Uterus (tissue), 4 donors: ENCODE measurements around the gene PMPCA. TPM values are rescaled to one million over a fixed set of nuclear protein-coding genes. Genes with fewer than 3 reads are reported as not detected.

Experiments used
- DNase-seq, 2 donors: peaks; one replicate each; pipeline ENCODE4 v3.0.0-alpha.2; 2019 to 2020
- H3K27ac ChIP-seq, 2 donors: fragments of 200-600 bp; sonication (generic); 1 replicate in 1 of 2; 2 replicates in 1 of 2; pipeline ENCODE4 v1.5.1; 2016 to 2018
- H3K27me3 ChIP-seq, 2 donors: fragments of 200-600 bp; sonication (generic); one replicate each; pipeline ENCODE4 v1.5.1; 2018 to 2019; ENCODE audit warnings: control low read depth in 1 of 2
- H3K36me3 ChIP-seq, 2 donors: fragments of 200-600 bp; sonication (generic); one replicate each; pipeline ENCODE4 v1.5.1; 2019; ENCODE audit warnings: control low read depth in 1 of 2
- H3K4me1 ChIP-seq, 2 donors: fragments of 200-600 bp; sonication (generic); one replicate each; pipeline ENCODE4 v1.5.1; 2018 to 2019; ENCODE audit warnings: control low read depth in 1 of 2
- H3K4me3 ChIP-seq, 2 donors: fragments of 200-600 bp; sonication (generic); 1 replicate in 1 of 2; 2 replicates in 1 of 2; pipeline ENCODE4 v1.5.1; 2018 to 2019; ENCODE audit warnings: mild to moderate bottlenecking in 1 of 2
- H3K9me3 ChIP-seq, 2 donors: fragments of 200-600 bp; sonication (generic); one replicate each; pipeline ENCODE4 v1.5.1; 2019; ENCODE audit warnings: control low read depth in 1 of 2
- POLR2A ChIP-seq, 2 donors: fragments of 450-650 bp; IDR thresholded peaks; one replicate each; pipeline ENCODE4 v1.6.1; 2016; ENCODE audit warnings: antibody characterized with exemption in 2 of 2, mild to moderate bottlenecking in 1 of 2, moderate library complexity in 1 of 2
- intact Hi-C: fragments of 100-400 bp; cut with DNase I; formaldehyde crosslinking; loops from one replicate; pipeline ENCODE4 v1.15.1; 2023; ENCODE audit warnings: low total_unique reads
- total RNA-seq, 4 donors: library from RNA; depleted of rRNA in 3 of 4; stranded (reverse); fragments of >200 nt in 3 of 4; gene quantifications; one replicate each; pipeline versions ENCODE4 v1.1.0 to v1.2.4, GENCODE V29; 2014 to 2023
- TF ChIP-seq, protein P1 (sequence below), 4 experiments: fragments of 200-600 bp in 2 of 4; fragments of 450-650 bp in 2 of 4; sonication (generic) in 2 of 4; IDR thresholded peaks; one replicate each; pipeline ENCODE4 v1.5.1; 2016 to 2019; ENCODE audit warnings: antibody characterized with exemption in 4 of 4, mild to moderate bottlenecking in 2 of 4, moderate library complexity in 1 of 4
- donor health status: DM: yes; HTN: yes; CAD: no.

Gene PMPCA
- total RNA-seq, 4 donors from 2014 or later, result 0.77 to 39.0 (median 29.5) TPM

DNA sequence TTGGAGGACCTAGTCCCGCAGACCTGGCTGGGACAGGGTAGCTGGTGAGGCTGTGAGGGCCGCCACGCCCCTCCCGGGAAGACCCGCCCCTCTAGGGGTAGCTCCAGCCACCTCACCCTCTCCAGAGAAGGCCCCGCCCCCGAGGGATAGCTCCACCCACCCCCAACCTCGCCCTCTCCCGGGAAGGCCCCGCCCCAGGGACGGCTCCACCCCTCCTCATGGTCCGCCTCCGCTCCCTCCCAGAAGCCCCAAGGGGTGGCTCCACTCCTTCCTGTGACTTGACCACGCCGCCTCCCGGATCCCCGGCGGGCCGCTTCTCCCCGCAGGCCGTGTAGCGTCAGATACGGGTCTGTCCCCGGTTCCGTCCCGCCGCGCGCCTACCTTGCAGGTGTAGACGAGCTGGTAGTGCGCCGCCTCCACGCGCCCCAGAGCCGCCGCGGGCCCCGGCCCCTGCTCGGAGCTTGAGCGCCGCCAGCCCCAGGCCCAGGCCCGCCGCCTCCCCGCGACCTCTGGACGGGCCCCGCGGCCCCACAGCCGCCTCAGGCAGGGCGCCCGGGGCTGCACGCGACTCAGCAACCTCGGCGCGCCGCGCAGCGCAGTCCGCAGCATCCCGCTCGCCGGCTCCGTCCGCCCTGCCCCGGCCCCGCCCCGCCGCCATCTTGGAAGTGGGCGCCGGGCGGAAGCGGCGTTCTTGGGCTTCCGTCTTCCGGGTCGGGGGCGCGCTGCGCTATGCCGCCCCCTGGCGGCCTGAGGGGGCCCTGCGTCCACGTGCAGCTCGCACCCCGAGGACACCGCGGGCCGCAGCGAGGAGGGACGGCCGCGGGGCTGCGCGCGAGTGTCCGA is 47.1 kb upstream of the PMPCA start, which contains the start of gene DNLZ:
DNLZ (minus strand) TSS at position 639 of the 843 bp plus-strand sequence; CDS start at position 609, 30 bp downstream.
- no peaks in the 10 kb centered on the region for H3K36me3 ChIP-seq
- TF ChIP-seq POLR2A (IDR thresholded peaks at IDR 0.05), result peak in 1 of 2 donors; percentile 81
- TF ChIP-seq, protein P1, sequence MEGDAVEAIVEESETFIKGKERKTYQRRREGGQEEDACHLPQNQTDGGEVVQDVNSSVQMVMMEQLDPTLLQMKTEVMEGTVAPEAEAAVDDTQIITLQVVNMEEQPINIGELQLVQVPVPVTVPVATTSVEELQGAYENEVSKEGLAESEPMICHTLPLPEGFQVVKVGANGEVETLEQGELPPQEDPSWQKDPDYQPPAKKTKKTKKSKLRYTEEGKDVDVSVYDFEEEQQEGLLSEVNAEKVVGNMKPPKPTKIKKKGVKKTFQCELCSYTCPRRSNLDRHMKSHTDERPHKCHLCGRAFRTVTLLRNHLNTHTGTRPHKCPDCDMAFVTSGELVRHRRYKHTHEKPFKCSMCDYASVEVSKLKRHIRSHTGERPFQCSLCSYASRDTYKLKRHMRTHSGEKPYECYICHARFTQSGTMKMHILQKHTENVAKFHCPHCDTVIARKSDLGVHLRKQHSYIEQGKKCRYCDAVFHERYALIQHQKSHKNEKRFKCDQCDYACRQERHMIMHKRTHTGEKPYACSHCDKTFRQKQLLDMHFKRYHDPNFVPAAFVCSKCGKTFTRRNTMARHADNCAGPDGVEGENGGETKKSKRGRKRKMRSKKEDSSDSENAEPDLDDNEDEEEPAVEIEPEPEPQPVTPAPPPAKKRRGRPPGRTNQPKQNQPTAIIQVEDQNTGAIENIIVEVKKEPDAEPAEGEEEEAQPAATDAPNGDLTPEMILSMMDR (IDR thresholded peaks at IDR 0.05), result peak; percentile 89 to 99 (median 99)
- H3K27me3 ChIP-seq, result no peaks in the 10 kb centered on the region
- H3K27ac ChIP-seq, result peak within 1 kb of the TSS; percentile 85 to 94
- peak within 1 kb of the TSS; percentile 76 to 95 for H3K4me3 ChIP-seq
- H3K9me3 ChIP-seq, result no peaks in the 10 kb centered on the region
- intact Hi-C loops, result no loop called here
- peak; percentile 98 for DNase-seq
- no peaks in the 10 kb centered on the region for H3K4me1 ChIP-seq

GRCh38 chr9:136363949-136364748 is 46.3 kb upstream of the PMPCA start:
- H3K27me3 ChIP-seq, result no peaks in the 10 kb centered on the region
- H3K36me3 ChIP-seq, result no peaks in the 10 kb centered on the region
- H3K9me3 ChIP-seq, result no peaks in the 10 kb centered on the region
- H3K27ac ChIP-seq, result no peak overlapping the region
- TF ChIP-seq, protein P1 (IDR thresholded peaks at IDR 0.05), result no peak
- no peak for TF ChIP-seq POLR2A (IDR thresholded peaks at IDR 0.05)
- H3K4me3 ChIP-seq, result peak overlapping the region in 1 of 2 donors; percentile 95
- intact Hi-C loops, result no loop called here
- DNase-seq, result no peak
- no peaks in the 10 kb centered on the region for H3K4me1 ChIP-seq

DNA sequence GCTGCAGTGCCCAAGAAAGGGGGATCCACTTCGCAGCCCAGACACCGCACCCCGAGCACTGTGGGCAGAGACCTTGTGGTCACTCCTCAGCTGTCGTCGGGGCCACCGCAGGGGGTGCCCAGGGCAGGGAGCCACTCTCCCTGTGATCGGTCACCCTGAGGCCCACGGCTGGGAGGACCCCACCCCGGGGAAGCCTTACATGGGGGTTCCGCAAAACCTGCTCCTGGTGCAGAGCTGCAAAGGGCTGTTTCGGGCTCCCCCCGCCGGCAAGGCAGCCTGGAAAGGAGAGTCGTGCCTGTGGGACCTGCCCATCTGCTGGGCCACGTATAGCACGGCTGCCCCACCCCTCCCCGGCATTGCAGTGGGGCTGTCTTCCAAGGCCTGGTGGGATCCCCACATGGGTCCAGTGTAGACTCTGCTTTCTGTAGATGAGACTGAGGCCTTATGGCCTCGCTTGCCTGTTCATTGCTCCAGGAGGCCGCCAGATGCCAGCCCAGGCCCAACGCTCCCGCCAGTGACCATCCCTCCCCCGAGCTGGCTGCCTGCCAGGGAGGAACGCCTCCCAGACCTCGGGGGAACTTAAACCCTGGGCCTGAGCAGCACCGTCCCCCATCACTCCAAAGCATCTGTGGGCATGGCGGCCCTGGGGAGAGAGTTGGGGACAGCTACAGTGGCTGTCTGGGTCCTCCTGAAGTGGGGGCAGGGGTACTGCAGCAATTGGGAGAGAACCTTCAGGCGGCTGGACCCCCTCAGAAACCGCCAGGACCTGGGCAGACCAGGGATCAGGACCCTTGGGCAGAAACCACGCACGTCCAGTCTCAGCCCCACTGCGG is 45.3 kb upstream of the PMPCA start:
- intact Hi-C loops, result no loop called here
- no peak overlapping the region for H3K27ac ChIP-seq
- no peak for DNase-seq
- no peaks in the 10 kb centered on the region for H3K4me1 ChIP-seq
- no peak overlapping the region for H3K4me3 ChIP-seq
- no peaks in the 10 kb centered on the region for H3K36me3 ChIP-seq
- TF ChIP-seq, protein P1 (IDR thresholded peaks at IDR 0.05), result no peak
- TF ChIP-seq POLR2A (IDR thresholded peaks at IDR 0.05), result no peak
- H3K27me3 ChIP-seq, result no peaks in the 10 kb centered on the region
- H3K9me3 ChIP-seq, result no peaks in the 10 kb centered on the region

- DNase-seq, result no peak
- no peaks in the 10 kb centered on the region for H3K36me3 ChIP-seq
- no peaks in the 10 kb centered on the region for H3K9me3 ChIP-seq
- H3K27me3 ChIP-seq, result no peaks in the 10 kb centered on the region
- no peaks in the 10 kb centered on the region for H3K4me1 ChIP-seq
- no peak overlapping the region for H3K4me3 ChIP-seq
- intact Hi-C loops, result no loop called here
- H3K27ac ChIP-seq, result no peak overlapping the region
- TF ChIP-seq, protein P1 (IDR thresholded peaks at IDR 0.05), result no peak
- TF ChIP-seq POLR2A (IDR thresholded peaks at IDR 0.05), result no peak
Measured at GRCh38 chr9:136365775-136366222, 44.7 kb upstream of the PMPCA start.
